GM12878 (cell line): ENCODE measurements around the gene KCNIP3.

Experiments
- CTCF ChIP-seq, 3 experiments: IDR thresholded peaks in 2 of 3; conservative IDR thresholded peaks in 1 of 3; 2 replicates each; pipeline ENCODE4 v1.5.1; 2011; ENCODE audit warnings: low read depth in 3 of 3, low read length in 3 of 3, mild to moderate bottlenecking in 3 of 3, control low read depth in 2 of 3, moderate library complexity in 2 of 3, inconsistent platforms in 1 of 3, mixed read lengths in 1 of 3; ENCODE audit not compliant: control insufficient read depth in 2 of 3, insufficient read depth in 1 of 3; ENCODE audit errors: extremely low read depth in 1 of 3
- NR2C2 ChIP-seq: IDR thresholded peaks from 2 replicates; pipeline ENCODE4 v1.6.1; 2011; ENCODE audit warnings: borderline replicate concordance, low read depth; ENCODE audit not compliant: control insufficient read depth, insufficient read length
- REST ChIP-seq: IDR thresholded peaks from 2 replicates; pipeline ENCODE4 v1.6.1; 2012; ENCODE audit warnings: mild to moderate bottlenecking, low read depth, low read length
- SMC3 ChIP-seq: IDR thresholded peaks from 2 replicates; pipeline ENCODE4 v1.6.1; 2011; ENCODE audit warnings: low read length, improper control_type of control experiment, borderline replicate concordance
- TBL1XR1 ChIP-seq: IDR thresholded peaks from 2 replicates; pipeline ENCODE4 v1.6.1; 2012; ENCODE audit warnings: low read depth, low read length, improper control_type of control experiment
- ZNF207 ChIP-seq: fragments of 450-650 bp; IDR thresholded peaks from 2 replicates; pipeline ENCODE4 v1.6.1; 2014; ENCODE audit warnings: antibody characterized with exemption, mild to moderate bottlenecking, borderline replicate concordance
- ZNF592 ChIP-seq: fragments of 450-650 bp; IDR thresholded peaks from 2 replicates; pipeline ENCODE4 v1.6.1; 2017; ENCODE audit warnings: mild to moderate bottlenecking, moderate library complexity

- TF ChIP-seq REST (no peak), TBL1XR1 (no peak), ZNF592 (no peak), CTCF (IDR thresholded peaks at IDR 0.05 in 2 of 3, conservative IDR thresholded peaks at IDR 0.05 in 1 of 3; ENCODE audit: control insufficient read depth in 2 of 3, extremely low read depth in 1 of 3, insufficient read depth in 1 of 3, low read depth in 3 of 3, low read length in 3 of 3) (no peak), SMC3 (no peak), ZNF207 (no peak), NR2C2 (no peak)
Observed at GRCh38 chr2:95391641-95392310, 94.6 kb downstream of the KCNIP3 start.
